ENCODE measurements around the gene ATP8B4.

GRCh38 chr15:50107157-50107556 is 11.9 kb downstream of the ATP8B4 start:
- TF ChIP-seq CTCF (IDR thresholded peaks at IDR 0.05; ENCODE audit: low read depth, low read length) (no peak), POLR2A (IDR thresholded peaks at IDR 0.05; ENCODE audit: extremely low read depth, insufficient read length) (no peak)

Data from NB4 (cell line).